SK-N-SH treated with all-trans-retinoic acid at 6 μM for 48 hours (cell line): Measurements from ENCODE around the gene TAPBP.

Source experiments
- ISL1 ChIP-seq: fragments of 250-450 bp; sonication (Bioruptor Pico); IDR thresholded peaks from 2 replicates; pipeline ENCODE4 v2.1.2; 2022; ENCODE audit warnings: mild to moderate bottlenecking, moderate library complexity
- OSR1 ChIP-seq: fragments of 250-450 bp; sonication (Bioruptor Pico); IDR thresholded peaks from 2 replicates; pipeline ENCODE4 v1.8.0; 2022; ENCODE audit warnings: moderate library complexity, mild to moderate bottlenecking, inconsistent platforms
- PATZ1 ChIP-seq: fragments of 250-450 bp; sonication (Bioruptor Pico); IDR thresholded peaks from 2 replicates; pipeline ENCODE4 v1.8.0; 2020; ENCODE audit warnings: mild to moderate bottlenecking, moderate library complexity, borderline replicate concordance
- RARB ChIP-seq: fragments of 250-450 bp; sonication (Bioruptor Pico); IDR thresholded peaks from 2 replicates; pipeline ENCODE4 v1.8.0; 2021; ENCODE audit warnings: mild to moderate bottlenecking, moderate library complexity
- TCF4 ChIP-seq: fragments of 250-450 bp; sonication (Bioruptor Pico); IDR thresholded peaks from 2 replicates; pipeline ENCODE4 v1.8.0; 2021; ENCODE audit warnings: mild to moderate bottlenecking, moderate library complexity, borderline replicate concordance
- TOX ChIP-seq: fragments of 250-450 bp; sonication (Bioruptor Pico); IDR thresholded peaks from 2 replicates; pipeline ENCODE4 v1.8.0; 2021; ENCODE audit warnings: mild to moderate bottlenecking, moderate library complexity, borderline replicate concordance
- ZFP3 ChIP-seq: fragments of 250-450 bp; sonication (Bioruptor Pico); IDR thresholded peaks from 2 replicates; pipeline ENCODE4 v1.5.0; 2020; ENCODE audit warnings: mild to moderate bottlenecking, moderate library complexity
- ZFP30 ChIP-seq: fragments of 450-650 bp; formaldehyde crosslinking; IDR thresholded peaks from 2 replicates; pipeline ENCODE4 v1.5.0; 2022; ENCODE audit warnings: mild to moderate bottlenecking, moderate library complexity
- ZNF565 ChIP-seq: fragments of 450-650 bp; formaldehyde crosslinking; conservative IDR thresholded peaks from 2 replicates; pipeline ENCODE4 v1.5.0; 2020; ENCODE audit warnings: low read depth, mild to moderate bottlenecking, moderate library complexity
- ZNF70 ChIP-seq: fragments of 450-650 bp; formaldehyde crosslinking; IDR thresholded peaks from 2 replicates; pipeline ENCODE4 v1.5.0; 2020; ENCODE audit warnings: mild to moderate bottlenecking, moderate library complexity
- ZNF8 ChIP-seq: fragments of 450-650 bp; formaldehyde crosslinking; IDR thresholded peaks from 2 replicates; pipeline ENCODE4 v1.5.0; 2020; ENCODE audit warnings: mild to moderate bottlenecking, moderate library complexity
- TF ChIP-seq, protein P1 (sequence below): fragments of 250-450 bp; sonication (Bioruptor Pico); IDR thresholded peaks from 2 replicates; pipeline ENCODE4 v1.5.1; 2021; ENCODE audit warnings: mild to moderate bottlenecking, moderate library complexity
- TF ChIP-seq, protein P2 (sequence below): fragments of 250-450 bp; sonication (Bioruptor Pico); IDR thresholded peaks from 2 replicates; pipeline ENCODE4 v1.8.0; 2021; ENCODE audit warnings: low read depth, mild to moderate bottlenecking, moderate library complexity, borderline replicate concordance

DNA sequence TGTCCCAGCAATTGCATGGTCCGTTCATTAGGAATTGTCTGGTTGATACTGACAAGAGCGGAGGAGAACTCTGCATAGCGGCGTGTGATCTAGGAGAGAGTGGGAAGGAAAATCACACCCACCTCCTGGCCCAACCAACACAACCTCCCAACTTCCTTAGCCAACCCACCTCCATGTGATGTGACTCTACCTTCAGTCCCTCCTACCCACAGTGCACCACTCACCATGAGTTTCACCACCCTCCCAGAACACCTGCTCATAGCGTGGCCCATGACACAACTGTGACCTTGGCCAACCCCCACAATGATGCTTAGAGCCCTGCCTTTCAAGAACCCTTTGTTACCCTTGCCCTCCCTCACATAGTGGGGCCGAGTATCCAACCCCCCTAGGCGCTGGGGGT, 49.9 kb downstream of the TAPBP start:
- TF ChIP-seq ZFP30 (CRISPR knock-in tag) (no peak), ZNF8 (no peak), TOX (CRISPR knock-in tag) (no peak), RARB (CRISPR knock-in tag) (no peak), PATZ1 (CRISPR knock-in tag) (no peak), ZNF565 (no peak), ISL1 (CRISPR knock-in tag) (no peak), ZFP3 (CRISPR knock-in tag) (no peak), ZNF70 (CRISPR knock-in tag) (no peak), TCF4 (no peak), OSR1 (CRISPR knock-in tag) (no peak)
- TF ChIP-seq, protein P1, sequence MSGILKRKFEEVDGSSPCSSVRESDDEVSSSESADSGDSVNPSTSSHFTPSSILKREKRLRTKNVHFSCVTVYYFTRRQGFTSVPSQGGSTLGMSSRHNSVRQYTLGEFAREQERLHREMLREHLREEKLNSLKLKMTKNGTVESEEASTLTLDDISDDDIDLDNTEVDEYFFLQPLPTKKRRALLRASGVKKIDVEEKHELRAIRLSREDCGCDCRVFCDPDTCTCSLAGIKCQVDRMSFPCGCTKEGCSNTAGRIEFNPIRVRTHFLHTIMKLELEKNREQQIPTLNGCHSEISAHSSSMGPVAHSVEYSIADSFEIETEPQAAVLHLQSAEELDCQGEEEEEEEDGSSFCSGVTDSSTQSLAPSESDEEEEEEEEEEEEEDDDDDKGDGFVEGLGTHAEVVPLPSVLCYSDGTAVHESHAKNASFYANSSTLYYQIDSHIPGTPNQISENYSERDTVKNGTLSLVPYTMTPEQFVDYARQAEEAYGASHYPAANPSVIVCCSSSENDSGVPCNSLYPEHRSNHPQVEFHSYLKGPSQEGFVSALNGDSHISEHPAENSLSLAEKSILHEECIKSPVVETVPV, result no peak
- TF ChIP-seq, protein P2, sequence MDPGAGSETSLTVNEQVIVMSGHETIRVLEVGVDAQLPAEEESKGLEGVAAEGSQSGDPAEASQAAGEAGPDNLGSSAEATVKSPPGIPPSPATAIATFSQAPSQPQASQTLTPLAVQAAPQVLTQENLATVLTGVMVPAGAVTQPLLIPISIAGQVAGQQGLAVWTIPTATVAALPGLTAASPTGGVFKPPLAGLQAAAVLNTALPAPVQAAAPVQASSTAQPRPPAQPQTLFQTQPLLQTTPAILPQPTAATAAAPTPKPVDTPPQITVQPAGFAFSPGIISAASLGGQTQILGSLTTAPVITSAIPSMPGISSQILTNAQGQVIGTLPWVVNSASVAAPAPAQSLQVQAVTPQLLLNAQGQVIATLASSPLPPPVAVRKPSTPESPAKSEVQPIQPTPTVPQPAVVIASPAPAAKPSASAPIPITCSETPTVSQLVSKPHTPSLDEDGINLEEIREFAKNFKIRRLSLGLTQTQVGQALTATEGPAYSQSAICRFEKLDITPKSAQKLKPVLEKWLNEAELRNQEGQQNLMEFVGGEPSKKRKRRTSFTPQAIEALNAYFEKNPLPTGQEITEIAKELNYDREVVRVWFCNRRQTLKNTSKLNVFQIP, result no peak
